ENCODE measurements around the gene GYG2.
"Not testable (repeated sequence)": the region's sequence is repeated elsewhere in the genome, so short reads cannot be mapped to it uniquely, and the experiment has no call there.

GRCh38 chrX:2802376-2803090 is 26.2 kb upstream of the GYG2 start:
- TF ChIP-seq POLR2A, CTCF, POLR2AphosphoS5, EP300 (IDR thresholded peaks at IDR 0.05): not testable (repeated sequence)

Data from gastroesophageal sphincter (tissue), 3 donors.